ENCODE data around the gene BCL11A. TPM values are rescaled to one million over a fixed set of nuclear protein-coding genes. Genes with fewer than 3 reads are reported as not detected.

Gene BCL11A
- polyA plus RNA-seq, 2 of the 4 experiments (the other 2 are of a cell fraction), result 0.12 to 0.13 TPM

- Histone ChIP-seq H3K27ac (no peak overlapping the region), H3K4me1 (0 out of 3 replicates have a peak, but pooled peaks cover 13% of the 10 kb centered on the region), H3K4me3 (no peak overlapping the region), H3K4me2 (no peak overlapping the region), H3K9me3 (no peaks in the 10 kb centered on the region)
- ChIA-PET CTCF (interaction anchor here (0.6 to 7.2 kb wide), 6 partner anchors 9 to 161 kb away, joined by 3 to 69 read pairs (median 10); no protein-coding TSS in a partner anchor), POLR2A (no interaction called here)
- ATAC-seq, result no peak
- no peak for FAIRE-seq
- DNase-seq (ENCODE audit: low read depth in 1 of 2, low spot score in 1 of 2), result no peak
- 17% methylated on average over 2 of the region's 2 CpGs for WGBS (ENCODE audit: missing lambda C conversion rate)
- TF ChIP-seq CBX2 (IDR thresholded peaks at IDR 0.05; ENCODE audit: borderline replicate concordance, low read depth), result no peak
- TF ChIP-seq ZFP36 (IDR thresholded peaks at IDR 0.05; ENCODE audit: borderline replicate concordance, partially characterized antibody), result no peak
These were observed 5.1 kb upstream of the BCL11A start for GRCh38 chr2:60558536-60558935.

- TF ChIP-seq CHD4 (IDR thresholded peaks at IDR 0.05; ENCODE audit: borderline replicate concordance) (no peak), JUNB (IDR thresholded peaks at IDR 0.05) (no peak), TFCP2L1 (CRISPR knock-in tag; IDR thresholded peaks at IDR 0.05) (no peak), PBX3 (IDR thresholded peaks at IDR 0.05) (no peak), ZSCAN20 (CRISPR knock-in tag; IDR thresholded peaks at IDR 0.05) (no peak), USF2 (IDR thresholded peaks at IDR 0.05) (no peak), PHF8 (IDR thresholded peaks at IDR 0.05; ENCODE audit: borderline replicate concordance, low read depth) (no peak), CEBPB (IDR thresholded peaks at IDR 0.05) (no peak), EHF (CRISPR knock-in tag; IDR thresholded peaks at IDR 0.05) (no peak), NR3C1 (IDR thresholded peaks at IDR 0.05) (no peak), E2F6 (IDR thresholded peaks at IDR 0.05; ENCODE audit: borderline replicate concordance, low read depth) (no peak), RFX5 (IDR thresholded peaks at IDR 0.05) (no peak), HDAC2 (IDR thresholded peaks at IDR 0.05) (no peak), POLR2A (IDR thresholded peaks at IDR 0.05; ENCODE audit: low read length) (no peak), HMGXB4 (CRISPR knock-in tag; IDR thresholded peaks at IDR 0.05; ENCODE audit: borderline replicate concordance) (no peak), HOXB13 (CRISPR knock-in tag; IDR thresholded peaks at IDR 0.05; ENCODE audit: low read depth) (no peak)
- FAIRE-seq (no peak), DNase-seq (ENCODE audit: low read depth in 1 of 2, low spot score in 1 of 2) (no peak), ATAC-seq (no peak)
- Histone ChIP-seq H3K9me3 (no peaks in the 10 kb centered on the region), H3K4me2 (no peak overlapping the region; the same call in 2 of the 3 replicates), H3K4me1 (peaks cover 17% of the 10 kb centered on the region; the same call in 2 of the 3 replicates), H3K27ac (no peak overlapping the region), H3K4me3 (no peak overlapping the region)
- ChIA-PET POLR2A (no interaction called here), CTCF (interaction anchor here (0.6 to 1.3 kb wide), 4 partner anchors 40 to 1707 kb away, joined by 3 to 4 read pairs (median 4); no protein-coding TSS in a partner anchor)
- WGBS (ENCODE audit: missing lambda C conversion rate), result 30% methylated on average over 12 of the region's 12 CpGs
These were observed 4.0 kb upstream of the BCL11A start for GRCh38 chr2:60557486-60557864.

GRCh38 chr2:60556576-60557485 is 3.4 kb upstream of the BCL11A start:
- Histone ChIP-seq H3K4me3 (no peak overlapping the region), H3K4me1 (peaks cover 24% of the 10 kb centered on the region; the same call in 2 of the 3 replicates), H3K9me3 (no peaks in the 10 kb centered on the region), H3K4me2 (peak overlapping the region; percentile 40), H3K27ac (no peak overlapping the region)
- CTCF ChIA-PET, result interaction anchor here (1.2 to 1.4 kb wide), 4 partner anchors 10 to 442 kb away, joined by 3 to 7 read pairs (median 5); no protein-coding TSS in a partner anchor
- DNase-seq (ENCODE audit: low read depth in 1 of 2, low spot score in 1 of 2), result no peak
- no peak for ATAC-seq
- no peak for FAIRE-seq
- POLR2A ChIA-PET, result no interaction called here
- WGBS (ENCODE audit: missing lambda C conversion rate), result 3% methylated on average over 30 of the region's 31 CpGs
- TF ChIP-seq EHF (CRISPR knock-in tag; IDR thresholded peaks at IDR 0.05), result no peak
- TF ChIP-seq PHF8 (IDR thresholded peaks at IDR 0.05; ENCODE audit: borderline replicate concordance, low read depth), result no peak
- peak; percentile 65; the same call in 1 of the 2 replicates for TF ChIP-seq CBX8 (IDR thresholded peaks at IDR 0.05)
- no peak for TF ChIP-seq ZFP36 (IDR thresholded peaks at IDR 0.05; ENCODE audit: borderline replicate concordance, partially characterized antibody)
